ENCODE results near the gene SHQ1.

SHQ1 gene

GRCh38 chr3:72847282-72847681 is 963 bp downstream of the SHQ1 start:
- DNase-seq = no peak

- DNase-seq = no peak
Measured at GRCh38 chr3:72846166-72846565, 2.1 kb downstream of the SHQ1 start.

- DNase-seq = no peak
Measured at GRCh38 chr3:72844436-72844993, 3.7 kb downstream of the SHQ1 start.

- no peak for DNase-seq
Measured at GRCh38 chr3:72839057-72839456, 9.2 kb downstream of the SHQ1 start.

GRCh38 chr3:72836923-72837322 is 11.3 kb downstream of the SHQ1 start:
- DNase-seq = no peak

GRCh38 chr3:72836416-72836815 is 11.8 kb downstream of the SHQ1 start:
- no peak for DNase-seq

GRCh38 chr3:72830452-72831223 is 17.6 kb downstream of the SHQ1 start:
- no peak for DNase-seq

GRCh38 chr3:72829701-72830100 is 18.5 kb downstream of the SHQ1 start:
- DNase-seq = no peak

GRCh38 chr3:72821161-72821781 is 27.0 kb downstream of the SHQ1 start:
- no peak for DNase-seq

GRCh38 chr3:72820415-72820814 is 27.8 kb downstream of the SHQ1 start:
- DNase-seq = no peak

GRCh38 chr3:72818905-72819304 is 29.3 kb downstream of the SHQ1 start:
- DNase-seq = no peak

- no peak for DNase-seq
Measured at GRCh38 chr3:72818092-72818773, 30.0 kb downstream of the SHQ1 start.

- DNase-seq = no peak
Measured at GRCh38 chr3:72816862-72817355, 31.3 kb downstream of the SHQ1 start.

- DNase-seq = no peak
Measured at GRCh38 chr3:72814308-72814707, 33.9 kb downstream of the SHQ1 start.

GRCh38 chr3:72812201-72812600 is 36.0 kb downstream of the SHQ1 start:
- no peak for DNase-seq

GRCh38 chr3:72811571-72811970 is 36.7 kb downstream of the SHQ1 start:
- no peak for DNase-seq

- DNase-seq = no peak
Measured at GRCh38 chr3:72810659-72811434, 37.4 kb downstream of the SHQ1 start.

- DNase-seq = no peak
Measured at GRCh38 chr3:72810063-72810462, 38.2 kb downstream of the SHQ1 start.

- no peak for DNase-seq
Measured at GRCh38 chr3:72804361-72804760, 43.9 kb downstream of the SHQ1 start.

GRCh38 chr3:72803573-72803972 is 44.7 kb downstream of the SHQ1 start:
- DNase-seq = no peak

GRCh38 chr3:72802001-72802400 is 46.2 kb downstream of the SHQ1 start:
- no peak for DNase-seq

GRCh38 chr3:72800869-72801268 is 47.4 kb downstream of the SHQ1 start:
- DNase-seq = no peak

All from stimulated activated CD8-positive, alpha-beta memory T cell treated with anti-CD3 and anti-CD28 coated beads, Interleukin-4, amount 100 ng/mL, for 48 hours (primary cell).